ENCODE results near the gene ABCA6.

- TF ChIP-seq POLR2A (IDR thresholded peaks at IDR 0.05), result no peak
- TF ChIP-seq CTCF (IDR thresholded peaks at IDR 0.05), result no peak
Observed at GRCh38 chr17:69086641-69087040, 55.1 kb downstream of the ABCA6 start.
